ENCODE data around the gene TTC32.

TTC32 gene

GRCh38 chr2:19850056-19851050 lies 51.4 kb downstream of the TTC32 start:
- DNase-seq (ENCODE audit: low read depth) = no peak

GRCh38 chr2:19848952-19849351 lies 52.8 kb downstream of the TTC32 start:
- no peak for DNase-seq (ENCODE audit: low read depth)

- no peak for DNase-seq (ENCODE audit: low read depth)
Observed at GRCh38 chr2:19848029-19848750, 53.6 kb downstream of the TTC32 start.

- no peak for DNase-seq (ENCODE audit: low read depth)
Observed at GRCh38 chr2:19847486-19847885, 54.3 kb downstream of the TTC32 start.

All from stimulated activated CD8-positive, alpha-beta memory T cell treated with anti-CD3 and anti-CD28 coated beads, Interleukin-7, amount 100 ng/mL, for 24 hours (primary cell).